Measurements from ENCODE around the gene CYP2A7.
"Not testable (repeated sequence)": the region's sequence is repeated elsewhere in the genome, so short reads cannot be mapped to it uniquely, and the experiment has no call there.

CYP2A7 gene

GRCh38 chr19:40836754-40837429, 45.1 kb downstream of the CYP2A7 start:
- no peak for TF ChIP-seq CTCF (conservative IDR thresholded peaks at IDR 0.05; ENCODE audit: low read depth, low read length)
- no peak overlapping the region for H3K4me3 ChIP-seq (ENCODE audit: low read length)
- DNase-seq (ENCODE audit: low read depth) = no peak

GRCh38 chr19:40833728-40834533, 48.1 kb downstream of the CYP2A7 start:
- not testable (repeated sequence) for DNase-seq (ENCODE audit: low read depth); H3K4me3 ChIP-seq (ENCODE audit: low read length)

- DNase-seq (ENCODE audit: low read depth); H3K4me3 ChIP-seq (ENCODE audit: low read length): not testable (repeated sequence)
Observed at GRCh38 chr19:40832431-40832790, 49.6 kb downstream of the CYP2A7 start.

- peak; percentile 81 for DNase-seq (ENCODE audit: low read depth)
- H3K4me3 ChIP-seq (ENCODE audit: low read length) = no peak overlapping the region
- no peak for TF ChIP-seq CTCF (conservative IDR thresholded peaks at IDR 0.05; ENCODE audit: low read depth, low read length)
Observed at GRCh38 chr19:40831502-40832430, 50.3 kb downstream of the CYP2A7 start.

- DNase-seq (ENCODE audit: low read depth); H3K4me3 ChIP-seq (ENCODE audit: low read length): not testable (repeated sequence)
Observed at GRCh38 chr19:40830741-40831140, 51.3 kb downstream of the CYP2A7 start.

- no peak overlapping the region for H3K4me3 ChIP-seq (ENCODE audit: low read length)
- DNase-seq (ENCODE audit: low read depth) = no peak
- TF ChIP-seq CTCF (conservative IDR thresholded peaks at IDR 0.05; ENCODE audit: low read depth, low read length) = no peak
Observed at GRCh38 chr19:40829205-40829604, 52.8 kb downstream of the CYP2A7 start.

GRCh38 chr19:40827386-40828247, 54.4 kb downstream of the CYP2A7 start:
- TF ChIP-seq CTCF (conservative IDR thresholded peaks at IDR 0.05; ENCODE audit: low read depth, low read length) = no peak
- no peak for DNase-seq (ENCODE audit: low read depth)
- no peak overlapping the region for H3K4me3 ChIP-seq (ENCODE audit: low read length)

GRCh38 chr19:40826699-40827385, 55.2 kb downstream of the CYP2A7 start:
- DNase-seq (ENCODE audit: low read depth); H3K4me3 ChIP-seq (ENCODE audit: low read length): not testable (repeated sequence)

GRCh38 chr19:40826312-40826698, 55.7 kb downstream of the CYP2A7 start:
- H3K4me3 ChIP-seq (ENCODE audit: low read length); DNase-seq (ENCODE audit: low read depth): not testable (repeated sequence)

- not testable (repeated sequence) for DNase-seq (ENCODE audit: low read depth); H3K4me3 ChIP-seq (ENCODE audit: low read length)
Observed at GRCh38 chr19:40825460-40826095, 56.5 kb downstream of the CYP2A7 start.

Measured in retinal pigment epithelial cell (primary cell).